Pancreas (tissue), 10 donors: ENCODE data around the gene SPIRE1. TPM values are rescaled to one million over a fixed set of nuclear protein-coding genes. Genes with fewer than 3 reads are reported as not detected.

Experiments used
- ATAC-seq, 4 donors: fragments of 200-7000 bp; cut with Tn5 transposase; one replicate each; pipeline versions ENCODE4 v1.8.0 to v1.9.1; 2020; ENCODE audit warnings: mild to moderate bottlenecking in 4 of 4, moderate library complexity in 4 of 4
- DNase-seq, 6 donors: peaks; one replicate each; pipeline ENCODE4 v3.0.0-alpha.2; 2020
- FAIRE-seq: peaks from 2 replicates; lab custom pipeline; 2012; peaks lifted over from hg19 to GRCh38; lab: Jason Lieb, UNC
- H3K27ac ChIP-seq, 4 donors: fragments of 200-600 bp; sonication (generic); 1 replicate in 3 of 4; 2 replicates in 1 of 4; pipeline versions ENCODE4 v1.5.0 to v1.8.0; 2020
- H3K27me3 ChIP-seq, 4 donors: fragments of 200-600 bp; one replicate each; pipeline ENCODE4 v1.8.0; 2021
- H3K36me3 ChIP-seq, 3 donors: fragments of 200-600 bp; sonication (generic) in 1 of 3; one replicate each; pipeline versions ENCODE4 v1.5.0 to v1.8.0; 2020 to 2021
- H3K4me1 ChIP-seq, 3 donors: fragments of 200-600 bp; one replicate each; pipeline ENCODE4 v1.8.0; 2021
- H3K4me3 ChIP-seq, 4 donors: fragments of 200-600 bp; sonication (generic) in 2 of 4; one replicate each; pipeline versions ENCODE4 v1.5.0 to v1.8.0; 2020 to 2021
- H3K9me3 ChIP-seq, 4 donors: fragments of 200-600 bp; one replicate each; pipeline ENCODE4 v1.8.0; 2021
- WGBS, 2 donors: extraction: QIAGEN DNeasy Blood & Tissue Kit; methylation state at CpG; one replicate each; pipeline ENCODE4 v1.1.7; 2013; 5-methylcytosine and 5-hydroxymethylcytosine counted together
- intact Hi-C, 3 donors: fragments of 100-400 bp; cut with DNase I; formaldehyde crosslinking; loops; one replicate each; pipeline versions ENCODE4 v1.11.1 to v1.14.2; 2022
- polyA plus RNA-seq, 2 donors: library from polyadenylated mRNA; stranded (reverse); fragments of 200-250 nt; gene quantifications; one replicate each; pipeline ENCODE4 v1.2.3, GENCODE V29; 2013
- total RNA-seq, 6 donors: library from RNA; stranded (reverse); fragmentation: NEBNext Ultra II Directional in 4 of 6; extraction: Animal tissue kit (Norgen Biotek cat#: 25700) in 4 of 6; gene quantifications; one replicate each; pipeline versions ENCODE4 v1.2.1 to v1.2.4, GENCODE V29; 2021 to 2023
- TF ChIP-seq, protein P1 (sequence below), 4 donors: fragments of 200-600 bp; sonication (generic) in 3 of 4; IDR thresholded peaks; one replicate each; pipeline versions ENCODE4 v1.5.0 to v1.8.0; 2021; ENCODE audit warnings: antibody characterized with exemption in 4 of 4
- donor health status: healthy with polysubstance abuse.
- donor health status: DM: no; HTN: no; CAD: no; lungs with moderate emphysema.
- donor health status: DM: no; HTN: no; CAD: no.
- donor health status: control.
- donor health status: control.
- donor health status: Bipolar disorder and iron deficiency.
- donor health status: DM: yes; HTN: yes; CAD: no.
- donor health status: DM: no; HTN: no; CAD: no.
- donor health status: DM: no; HTN: no; CAD: no.
- donor health status: DM: yes; HTN: yes; CAD: no.

SPIRE1 gene
- total and polyA plus RNA-seq, 8 donors, result 2.9 to 17.6 (median 10.0) TPM

DNA sequence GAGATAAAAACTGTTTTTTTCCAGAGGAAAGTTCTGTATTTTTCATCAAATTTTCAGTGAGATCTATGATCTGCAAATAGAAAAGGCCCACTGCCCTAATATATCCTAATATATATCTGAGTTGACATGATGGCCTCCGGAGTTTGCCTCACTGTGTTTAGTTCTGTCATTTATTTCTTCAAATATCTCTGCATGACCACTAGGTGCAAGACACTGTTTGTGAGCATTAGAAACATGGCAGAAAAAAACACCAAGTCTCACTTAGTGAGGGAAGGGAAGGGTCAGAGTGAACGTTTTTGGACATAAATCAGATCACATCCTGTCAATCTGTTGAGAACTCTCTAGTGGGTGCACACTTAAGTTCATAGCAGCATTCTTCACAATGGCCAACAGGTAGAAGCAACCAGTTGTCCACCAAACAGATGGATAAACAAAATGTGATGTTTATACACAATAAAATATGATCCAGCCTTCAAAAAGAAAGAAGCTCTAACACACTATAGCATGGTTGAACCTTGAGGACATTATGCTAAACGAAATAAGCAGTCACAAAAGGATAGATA, 53.4 kb downstream of the SPIRE1 start:
- H3K4me1 ChIP-seq, result peaks cover 0 to 24% (median 0%) of the 10 kb centered on the region in 3 donors
- FAIRE-seq, result no peak
- H3K27me3 ChIP-seq, result no peaks in the 10 kb centered on the region
- no peak for DNase-seq
- no peak for ATAC-seq
- TF ChIP-seq, protein P1, sequence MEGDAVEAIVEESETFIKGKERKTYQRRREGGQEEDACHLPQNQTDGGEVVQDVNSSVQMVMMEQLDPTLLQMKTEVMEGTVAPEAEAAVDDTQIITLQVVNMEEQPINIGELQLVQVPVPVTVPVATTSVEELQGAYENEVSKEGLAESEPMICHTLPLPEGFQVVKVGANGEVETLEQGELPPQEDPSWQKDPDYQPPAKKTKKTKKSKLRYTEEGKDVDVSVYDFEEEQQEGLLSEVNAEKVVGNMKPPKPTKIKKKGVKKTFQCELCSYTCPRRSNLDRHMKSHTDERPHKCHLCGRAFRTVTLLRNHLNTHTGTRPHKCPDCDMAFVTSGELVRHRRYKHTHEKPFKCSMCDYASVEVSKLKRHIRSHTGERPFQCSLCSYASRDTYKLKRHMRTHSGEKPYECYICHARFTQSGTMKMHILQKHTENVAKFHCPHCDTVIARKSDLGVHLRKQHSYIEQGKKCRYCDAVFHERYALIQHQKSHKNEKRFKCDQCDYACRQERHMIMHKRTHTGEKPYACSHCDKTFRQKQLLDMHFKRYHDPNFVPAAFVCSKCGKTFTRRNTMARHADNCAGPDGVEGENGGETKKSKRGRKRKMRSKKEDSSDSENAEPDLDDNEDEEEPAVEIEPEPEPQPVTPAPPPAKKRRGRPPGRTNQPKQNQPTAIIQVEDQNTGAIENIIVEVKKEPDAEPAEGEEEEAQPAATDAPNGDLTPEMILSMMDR (IDR thresholded peaks at IDR 0.05), result no peak
- no peak overlapping the region for H3K27ac ChIP-seq
- no peaks in the 10 kb centered on the region for H3K36me3 ChIP-seq
- WGBS, 2 donors, result 68 to 70% methylated on average over 3 of the region's 3 CpGs
- intact Hi-C loops, result no loop called here
- H3K4me3 ChIP-seq, result no peak overlapping the region
- H3K9me3 ChIP-seq, result no peaks in the 10 kb centered on the region

DNA sequence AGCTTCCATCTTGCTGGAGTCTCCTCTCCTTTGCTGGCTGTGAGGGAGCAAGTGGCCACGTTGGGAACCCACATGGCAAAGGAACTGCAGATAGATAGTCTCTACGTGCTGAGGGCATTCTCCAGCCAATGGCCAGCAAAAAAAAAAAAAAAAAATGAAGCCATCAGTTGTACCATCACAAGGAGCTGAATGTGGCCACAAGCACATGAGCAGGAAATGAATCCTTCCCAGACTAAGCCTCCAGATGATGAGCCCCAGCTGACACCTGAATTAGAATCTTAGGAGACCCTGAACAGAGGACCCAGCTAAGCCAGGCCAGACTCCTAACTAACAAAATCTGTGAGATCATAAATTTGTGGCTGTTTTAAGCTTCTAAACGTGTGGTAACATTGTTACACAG, 57.9 kb downstream of the SPIRE1 start:
- Histone ChIP-seq H3K9me3 (no peaks in the 10 kb centered on the region), H3K27me3 (no peaks in the 10 kb centered on the region), H3K27ac (no peak overlapping the region), H3K4me3 (no peak overlapping the region), H3K36me3 (no peaks in the 10 kb centered on the region), H3K4me1 (peaks cover 0 to 22% (median 8%) of the 10 kb centered on the region in 3 donors)
- no peak for FAIRE-seq
- intact Hi-C loops, result no loop called here
- TF ChIP-seq, protein P1 (IDR thresholded peaks at IDR 0.05), result no peak
- no peak for ATAC-seq
- no peak for DNase-seq
- WGBS, 2 donors, result 76 to 80% methylated on average over 3 of the region's 3 CpGs

DNA sequence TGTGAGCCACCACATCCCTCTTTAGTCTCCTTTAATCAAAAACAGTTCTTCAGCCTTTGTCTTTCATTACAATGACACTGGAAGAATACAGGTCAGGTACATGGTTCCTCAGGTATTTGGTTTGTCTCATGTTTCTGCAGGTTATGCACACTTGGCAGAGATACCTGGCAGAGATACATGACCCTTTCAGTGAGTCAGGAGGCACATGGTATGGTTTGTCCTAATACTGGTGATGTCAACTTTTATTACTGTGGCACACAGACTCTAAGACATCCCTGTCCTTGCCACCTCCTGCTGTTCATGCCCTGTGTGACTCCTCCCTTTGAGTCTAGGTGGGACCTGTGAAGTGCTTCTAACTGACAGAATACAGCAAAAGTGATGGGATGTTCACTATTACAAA, 58.4 kb downstream of the SPIRE1 start:
- intact Hi-C loops, result no loop called here
- Histone ChIP-seq H3K27ac (no peak overlapping the region), H3K4me3 (no peak overlapping the region), H3K27me3 (no peaks in the 10 kb centered on the region), H3K36me3 (no peaks in the 10 kb centered on the region), H3K4me1 (peaks cover 0 to 22% (median 8%) of the 10 kb centered on the region in 3 donors), H3K9me3 (no peaks in the 10 kb centered on the region)
- DNase-seq, result peak in 1 of 6 donors; percentile 29
- ATAC-seq, result peak; percentile 46 to 69 (median 60)
- TF ChIP-seq, protein P1 (IDR thresholded peaks at IDR 0.05), result no peak
- no peak for FAIRE-seq

DNA sequence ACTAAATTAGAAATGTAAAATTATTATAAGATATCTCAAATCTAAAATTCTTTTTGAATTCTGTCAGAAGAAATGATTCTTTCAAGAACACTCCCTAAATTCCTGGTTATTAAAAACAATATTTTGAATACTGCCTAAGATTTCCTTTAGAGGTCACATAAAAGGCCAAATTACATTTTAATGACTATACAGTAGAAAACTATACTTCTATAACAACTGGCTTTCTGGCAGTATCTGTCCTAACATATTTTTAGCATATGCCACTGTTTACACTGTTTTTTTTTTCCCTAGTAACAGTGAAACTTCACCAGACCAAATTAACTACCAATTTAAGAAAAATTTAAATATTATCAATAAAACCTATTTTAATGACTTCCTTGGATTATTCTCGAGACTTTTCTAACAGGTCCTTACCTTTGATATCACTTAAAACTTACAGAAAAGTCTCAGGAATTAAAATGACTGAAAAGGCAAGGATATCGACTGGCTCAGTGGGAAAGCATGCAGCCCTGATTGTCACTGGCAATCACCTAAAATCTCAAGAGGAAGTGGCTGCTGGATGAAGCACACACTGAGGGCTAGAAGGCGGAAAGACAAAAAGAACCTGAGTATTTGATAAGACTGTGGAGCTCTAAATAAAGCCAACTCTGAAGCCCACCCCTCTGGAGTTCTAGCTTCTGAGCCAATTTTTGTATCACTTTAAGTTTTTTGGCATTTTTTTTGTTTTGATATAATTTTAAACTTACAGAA, 59.6 kb downstream of the SPIRE1 start:
- Histone ChIP-seq H3K4me1 (peaks cover 0 to 22% (median 8%) of the 10 kb centered on the region in 3 donors), H3K9me3 (no peaks in the 10 kb centered on the region), H3K27me3 (no peaks in the 10 kb centered on the region), H3K36me3 (no peaks in the 10 kb centered on the region), H3K4me3 (no peak overlapping the region), H3K27ac (peak overlapping the region in 1 of 4 donors; percentile 33)
- 33 to 37% methylated on average over 3 of the region's 3 CpGs for WGBS, 2 donors
- ATAC-seq (peak; percentile 68 to 79 (median 74)), DNase-seq (no peak), FAIRE-seq (no peak)
- TF ChIP-seq, protein P1 (IDR thresholded peaks at IDR 0.05), result no peak
- intact Hi-C loops, result no loop called here

DNA sequence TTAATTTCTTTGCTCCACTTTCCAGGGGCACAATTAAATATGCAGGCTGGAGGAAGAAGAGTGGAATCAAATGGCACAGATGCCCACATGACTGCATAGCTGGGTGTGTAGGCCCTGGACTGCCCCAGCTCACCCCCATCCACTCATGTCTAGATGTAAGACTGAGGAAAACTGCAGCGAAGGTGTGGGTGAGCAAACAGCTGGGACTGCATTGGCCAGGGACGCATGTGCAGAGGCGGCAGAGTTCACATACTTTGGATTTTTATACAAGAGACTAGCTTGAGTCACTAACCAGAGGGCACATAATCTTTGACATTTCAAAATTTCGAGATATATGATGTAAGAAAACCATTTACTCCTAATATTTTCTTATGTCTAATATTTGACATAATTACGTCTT, 60.1 kb downstream of the SPIRE1 start:
- peaks cover 0 to 22% (median 8%) of the 10 kb centered on the region in 3 donors for H3K4me1 ChIP-seq
- WGBS, 2 donors, result 44 to 52% methylated on average over 5 of the region's 5 CpGs
- DNase-seq (peak in 3 of 6 donors; percentile 26 to 53 (median 27)), ATAC-seq (peak; percentile 70 to 82 (median 75)), FAIRE-seq (no peak)
- H3K36me3 ChIP-seq, result no peaks in the 10 kb centered on the region
- H3K27me3 ChIP-seq, result no peaks in the 10 kb centered on the region
- intact Hi-C loops, result no loop called here
- H3K27ac ChIP-seq, result peak overlapping the region in 1 of 4 donors; percentile 33
- no peaks in the 10 kb centered on the region for H3K9me3 ChIP-seq
- no peak overlapping the region for H3K4me3 ChIP-seq
- TF ChIP-seq, protein P1 (IDR thresholded peaks at IDR 0.05), result no peak
